Left kidney (tissue), 8 donors: ENCODE results near the gene SLK. TPM values are rescaled to one million over a fixed set of nuclear protein-coding genes. Genes with fewer than 3 reads are reported as not detected.

Experiments
- DNase-seq: peaks from one replicate; pipeline ENCODE4 v3.0.0-alpha.2; 2013
- long read RNA-seq, 8 donors: transcript quantifications; one replicate each; lab custom pipeline, GENCODE V29; 2026
- polyA plus RNA-seq: library from polyadenylated mRNA; unstranded; fragments of 120-200 nt; gene quantifications from one replicate; pipeline ENCODE4 v1.2.1, GENCODE V29; 2013; ENCODE audit not compliant: insufficient read length

The SLK gene
- polyA plus RNA-seq, result 73.6 TPM
- long read RNA-seq, donor 1, partial matches to known transcripts, result 31 of 31 reads
- long read RNA-seq, donor 1, other reads (novel, unspliced or antisense), result 0 of 31 reads
- long read RNA-seq, donor 2, partial matches to known transcripts, result 23 of 23 reads
- long read RNA-seq, donor 2, other reads (novel, unspliced or antisense), result 0 of 23 reads
- long read RNA-seq, donor 3, full-length matches to known transcripts, result 1 of 15 reads
- long read RNA-seq, donor 3, partial matches to known transcripts, result 14 of 15 reads
- long read RNA-seq, donor 3, other reads (novel, unspliced or antisense), result 0 of 15 reads
- long read RNA-seq, donor 4, result 0 reads
- long read RNA-seq, donor 5, full-length matches to known transcripts, result 7 of 18 reads
- long read RNA-seq, donor 5, partial matches to known transcripts, result 11 of 18 reads
- long read RNA-seq, donor 5, other reads (novel, unspliced or antisense), result 0 of 18 reads
- long read RNA-seq, donor 6, partial matches to known transcripts, result 21 of 21 reads
- long read RNA-seq, donor 6, other reads (novel, unspliced or antisense), result 0 of 21 reads
- long read RNA-seq, donor 7, full-length matches to known transcripts, result 1 of 24 reads
- long read RNA-seq, donor 7, partial matches to known transcripts, result 23 of 24 reads
- long read RNA-seq, donor 7, other reads (novel, unspliced or antisense), result 0 of 24 reads
- long read RNA-seq, donor 8, partial matches to known transcripts, result 5 of 5 reads
- long read RNA-seq, donor 8, other reads (novel, unspliced or antisense), result 0 of 5 reads

DNA sequence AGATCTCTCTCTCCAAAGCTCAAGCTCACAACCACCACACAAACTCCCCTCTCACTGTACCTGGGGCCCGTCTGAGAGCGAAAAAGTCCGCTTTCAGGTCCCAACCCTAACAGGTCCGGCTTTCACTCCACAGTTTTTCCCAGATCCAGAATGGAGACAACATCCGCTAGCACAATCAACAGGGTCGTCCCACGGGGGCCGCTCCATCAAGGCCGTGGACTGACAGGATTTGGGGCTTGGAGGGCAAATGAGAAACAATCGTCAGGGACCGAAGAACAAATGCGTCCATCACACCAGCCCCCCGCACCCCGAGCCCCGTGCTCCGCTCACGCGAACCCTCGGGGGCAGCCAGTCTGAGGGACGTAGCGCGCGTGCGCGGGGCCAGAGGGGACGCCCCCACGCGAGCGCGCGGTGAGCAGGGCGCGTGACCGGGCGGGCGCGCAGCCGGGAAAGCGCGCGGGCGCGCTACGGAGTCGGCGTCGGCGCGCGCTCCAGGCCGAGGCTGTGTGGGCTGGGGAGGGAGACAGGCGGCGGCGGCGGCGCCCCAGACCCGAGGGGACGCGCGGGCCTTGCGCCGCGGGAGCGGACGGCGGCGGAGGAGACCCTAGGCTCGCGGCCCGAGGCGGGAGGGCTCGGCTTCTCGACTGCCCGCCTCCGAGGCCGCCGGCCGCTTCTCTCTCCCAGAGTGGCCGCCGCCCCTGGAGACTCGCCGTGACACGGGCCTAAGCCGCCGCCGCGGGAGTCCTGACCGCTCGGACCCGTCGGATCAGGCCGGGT, at the start of gene SLK:
Gene SLK (plus strand): TSS at position 470 of the 777 bp plus-strand sequence. CDS start 606 bp downstream, outside the sequence.
- DNase-seq, result peak; percentile 86

GRCh38 chr10:103917302-103918052, 49.5 kb upstream of the SLK start:
- DNase-seq, result no peak

DNA sequence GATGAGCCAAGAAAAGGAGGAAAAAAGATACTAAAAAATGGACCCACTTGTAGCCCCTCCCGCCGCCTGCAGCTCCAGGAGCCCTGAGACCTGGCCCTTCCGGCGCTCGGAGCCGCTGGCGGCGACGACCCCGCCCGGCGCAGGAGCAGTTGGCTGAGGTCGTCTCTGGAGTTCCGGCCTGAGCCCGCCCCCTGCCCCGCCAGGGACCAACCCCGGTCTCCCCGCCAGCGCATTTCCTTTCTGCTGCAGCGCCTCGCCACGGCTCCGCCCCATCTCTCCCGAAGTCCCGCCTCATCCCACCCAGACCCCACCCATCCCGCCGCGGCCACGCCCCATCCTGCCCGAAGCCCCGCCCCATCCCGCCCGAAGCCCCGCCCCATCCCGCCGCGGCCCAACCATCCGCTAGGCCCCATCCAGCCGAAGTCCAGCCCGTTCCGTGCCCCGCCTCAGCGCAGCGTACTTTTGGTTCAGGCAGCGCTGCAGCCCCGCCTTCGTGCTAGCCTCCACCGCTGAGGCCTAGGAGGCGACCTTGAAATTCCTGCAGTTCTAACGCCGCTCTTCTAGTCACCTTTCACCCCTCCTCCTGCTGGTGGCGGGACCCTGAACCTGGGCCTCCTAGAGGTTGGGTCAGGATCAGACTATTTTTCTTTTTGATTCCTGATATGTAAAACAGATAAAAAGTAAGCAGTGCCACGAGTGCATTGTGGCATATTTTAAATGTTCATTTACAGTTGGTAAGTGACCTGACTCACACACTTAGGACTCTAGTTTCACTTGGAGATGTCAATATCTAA, 48.7 kb upstream of the SLK start, which contains the start of gene STN1:
Gene STN1 (minus strand): TSS at position 132 of the 794 bp plus-strand sequence. CDS start 590 bp downstream, outside the sequence.
- DNase-seq, result peak; percentile 93

DNA sequence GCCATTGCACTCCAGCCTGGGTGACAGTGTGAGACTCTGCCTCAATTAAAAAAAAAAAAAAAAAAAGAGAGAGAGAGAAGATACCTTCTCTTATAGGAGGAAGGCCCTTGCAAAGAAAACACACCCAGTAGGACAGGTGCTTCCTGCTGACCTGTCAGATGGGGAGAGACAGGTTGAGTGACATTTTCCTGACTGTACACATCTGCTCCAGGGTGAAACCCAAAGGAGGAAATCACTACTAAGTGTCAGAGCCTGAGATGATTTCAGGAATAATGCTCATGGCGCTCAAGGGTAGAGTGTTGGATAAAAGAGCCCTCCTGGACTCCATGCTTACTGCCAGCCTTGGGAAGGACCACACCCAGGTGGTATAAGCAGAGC, 47.3 kb upstream of the SLK start:
- no peak for DNase-seq

- DNase-seq, result no peak
Observed at GRCh38 chr10:103921248-103921647, 45.7 kb upstream of the SLK start.

DNA sequence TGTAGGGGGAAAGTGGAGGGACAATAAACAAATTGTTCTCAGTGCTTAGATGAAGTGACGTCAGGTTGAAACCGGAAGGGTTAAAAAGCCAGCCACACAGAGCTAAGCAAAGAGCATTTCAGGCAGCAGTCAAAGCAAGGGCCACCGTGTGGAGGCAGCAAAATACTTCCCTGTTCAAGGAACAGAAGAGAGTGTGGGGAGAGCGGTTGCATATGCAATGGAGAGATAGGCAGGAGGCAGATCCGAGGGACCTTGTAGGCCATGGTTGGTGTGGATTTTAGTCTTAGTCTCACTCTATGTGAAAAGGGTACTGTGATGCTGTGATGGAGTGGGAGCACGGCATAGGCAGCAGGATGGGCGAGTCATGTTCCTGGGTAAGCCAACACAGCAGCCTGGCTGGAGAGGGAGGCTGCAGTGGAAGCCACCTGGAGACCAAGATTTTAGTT, 45.2 kb upstream of the SLK start:
- DNase-seq, result no peak

DNA sequence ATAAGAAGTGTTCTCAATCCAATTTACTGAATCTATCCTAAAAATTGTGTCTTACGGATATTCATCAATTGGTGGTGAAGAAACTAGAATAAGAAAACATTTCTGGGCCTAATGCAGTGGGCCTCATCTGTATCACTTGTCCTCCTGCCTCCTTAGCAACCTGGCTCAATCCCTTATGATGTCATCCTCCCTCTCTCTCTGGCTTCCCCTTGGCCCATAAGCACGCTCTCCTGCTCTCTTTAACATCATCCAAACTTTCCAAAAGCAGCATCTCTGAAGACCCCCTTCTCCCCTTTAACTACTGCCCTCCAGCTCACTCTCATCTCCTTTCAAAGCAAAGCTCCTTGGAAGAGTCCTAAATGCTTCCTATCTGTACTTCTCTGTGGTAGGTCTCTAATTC, 44.3 kb upstream of the SLK start:
- DNase-seq, result no peak

DNA sequence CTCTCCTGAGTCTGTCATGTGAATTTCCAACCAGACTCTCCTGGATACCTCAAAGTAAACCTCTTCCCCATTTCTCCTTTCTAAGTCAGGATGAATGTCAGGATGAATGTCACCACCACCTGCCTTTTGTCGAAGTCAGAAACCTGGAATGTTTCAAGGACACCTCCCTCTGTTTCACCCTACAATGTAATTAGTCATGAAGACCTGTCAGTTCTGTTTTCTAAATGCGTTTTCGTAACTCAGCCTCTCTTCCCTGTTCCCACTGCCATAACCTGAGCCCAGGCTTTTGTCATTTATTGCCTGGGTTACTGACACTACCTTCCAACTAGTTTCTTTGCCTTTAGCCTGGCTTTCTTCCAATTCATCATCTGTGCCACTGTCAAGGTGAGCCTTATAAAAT, 43.4 kb upstream of the SLK start:
- no peak for DNase-seq

GRCh38 chr10:103925591-103925990, 41.3 kb upstream of the SLK start:
- no peak for DNase-seq

DNA sequence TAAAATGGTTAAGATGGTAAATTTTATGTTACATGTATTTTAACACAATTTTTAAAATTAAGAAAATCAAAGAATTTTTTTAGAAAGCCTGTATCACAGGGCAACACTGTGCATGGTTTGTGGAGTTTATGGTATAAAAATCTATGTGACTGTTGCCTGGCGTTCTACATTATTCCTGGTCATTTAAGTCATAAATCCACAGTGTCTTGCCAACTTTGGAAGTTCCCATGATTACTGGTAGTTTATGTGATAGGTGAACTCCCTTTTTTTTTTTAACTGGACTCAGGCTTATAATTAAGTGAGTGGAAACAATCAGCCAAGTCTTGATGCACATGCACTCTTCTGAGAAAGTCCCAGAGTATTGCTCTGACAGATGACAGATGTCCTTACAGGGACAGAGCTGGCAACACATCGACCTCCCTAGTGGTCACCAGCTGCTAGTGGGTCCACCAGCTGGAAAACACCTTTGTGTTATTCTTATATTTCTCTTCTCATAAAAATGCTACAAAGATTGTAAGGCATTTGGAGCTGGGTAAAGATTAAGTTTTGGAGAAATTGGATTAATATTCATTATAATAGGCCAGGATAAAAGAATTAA, 40.1 kb upstream of the SLK start:
- DNase-seq, result no peak

- DNase-seq, result no peak
Observed at GRCh38 chr10:103928784-103929183, 38.2 kb upstream of the SLK start.

GRCh38 chr10:103929381-103929921, 37.5 kb upstream of the SLK start:
- no peak for DNase-seq

GRCh38 chr10:103930449-103930848, 36.5 kb upstream of the SLK start:
- no peak for DNase-seq

DNA sequence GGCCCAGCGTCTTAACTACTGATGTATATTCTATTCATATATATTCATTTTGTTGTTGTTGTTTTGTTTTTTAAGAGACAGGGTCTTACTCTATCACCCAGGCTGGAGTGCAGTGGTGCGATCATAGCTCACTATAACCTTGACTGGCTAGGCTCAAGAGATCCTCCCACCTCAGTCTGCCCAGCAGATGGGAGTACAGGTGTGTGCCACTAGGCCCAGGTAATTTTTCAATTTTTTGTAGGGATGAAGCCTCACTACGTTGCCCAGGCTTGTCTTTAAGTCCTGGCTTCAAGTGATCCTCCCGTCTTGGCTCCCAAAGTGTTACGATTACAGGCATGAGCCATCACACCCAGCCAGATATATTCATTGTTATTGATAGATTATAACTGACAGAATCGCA, 36.1 kb upstream of the SLK start:
- DNase-seq, result no peak

GRCh38 chr10:103931603-103932002, 35.3 kb upstream of the SLK start:
- DNase-seq, result no peak

- no peak for DNase-seq
Observed at GRCh38 chr10:103932271-103932670, 34.7 kb upstream of the SLK start.

- DNase-seq, result no peak
Observed at GRCh38 chr10:103932971-103933370, 34.0 kb upstream of the SLK start.

GRCh38 chr10:103933557-103934121, 33.3 kb upstream of the SLK start:
- no peak for DNase-seq

DNA sequence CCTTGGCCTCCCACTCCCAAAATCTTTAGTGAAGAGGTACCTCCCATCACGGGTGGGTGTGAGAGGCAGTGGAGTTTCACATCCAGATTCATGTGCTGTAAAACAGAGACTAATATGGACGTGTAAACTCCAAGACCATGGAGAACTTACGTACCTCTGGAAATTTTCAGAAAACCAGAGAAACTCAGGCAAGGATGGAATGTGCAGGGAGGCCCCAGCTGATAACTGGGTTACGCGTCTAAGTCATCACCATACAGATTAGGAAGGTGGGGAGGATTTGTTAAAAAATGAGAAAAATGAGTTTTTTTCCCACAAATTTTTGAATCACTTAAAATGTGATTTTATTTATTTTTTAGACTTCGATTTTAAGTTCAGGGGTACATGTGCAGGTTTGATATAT, 32.6 kb upstream of the SLK start:
- no peak for DNase-seq

DNA sequence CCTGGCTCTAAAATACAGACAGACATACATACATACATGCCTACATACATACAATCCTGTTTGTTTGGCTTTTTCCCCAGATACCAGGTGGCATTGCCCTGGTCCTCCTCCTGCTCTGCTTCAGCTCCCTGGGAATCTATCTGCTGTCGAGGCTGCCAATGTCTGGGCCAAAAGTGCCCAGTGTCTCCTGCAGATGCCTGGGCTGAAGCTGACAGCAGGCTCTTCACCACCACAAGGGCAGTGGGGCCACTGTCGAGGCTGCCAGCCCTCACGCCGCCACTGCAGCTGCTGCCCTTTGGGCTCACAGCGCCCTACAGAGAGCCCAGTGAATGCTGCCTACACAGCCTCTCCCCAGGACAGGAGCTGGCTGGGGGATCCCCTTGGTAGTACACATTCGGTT, 30.9 kb upstream of the SLK start:
- no peak for DNase-seq
